Measurements from ENCODE around the gene NFASC.

NFASC gene

GRCh38 chr1:205012391-205013140 lies 141.9 kb downstream of the NFASC start:
- ChIA-PET POLR2A (no interaction called here), CTCF (interaction anchor here (0.5 to 3.7 kb wide), 4 partner anchors 15 to 265 kb away, joined by 3 to 19 read pairs (median 4); no protein-coding TSS in a partner anchor)

DNA sequence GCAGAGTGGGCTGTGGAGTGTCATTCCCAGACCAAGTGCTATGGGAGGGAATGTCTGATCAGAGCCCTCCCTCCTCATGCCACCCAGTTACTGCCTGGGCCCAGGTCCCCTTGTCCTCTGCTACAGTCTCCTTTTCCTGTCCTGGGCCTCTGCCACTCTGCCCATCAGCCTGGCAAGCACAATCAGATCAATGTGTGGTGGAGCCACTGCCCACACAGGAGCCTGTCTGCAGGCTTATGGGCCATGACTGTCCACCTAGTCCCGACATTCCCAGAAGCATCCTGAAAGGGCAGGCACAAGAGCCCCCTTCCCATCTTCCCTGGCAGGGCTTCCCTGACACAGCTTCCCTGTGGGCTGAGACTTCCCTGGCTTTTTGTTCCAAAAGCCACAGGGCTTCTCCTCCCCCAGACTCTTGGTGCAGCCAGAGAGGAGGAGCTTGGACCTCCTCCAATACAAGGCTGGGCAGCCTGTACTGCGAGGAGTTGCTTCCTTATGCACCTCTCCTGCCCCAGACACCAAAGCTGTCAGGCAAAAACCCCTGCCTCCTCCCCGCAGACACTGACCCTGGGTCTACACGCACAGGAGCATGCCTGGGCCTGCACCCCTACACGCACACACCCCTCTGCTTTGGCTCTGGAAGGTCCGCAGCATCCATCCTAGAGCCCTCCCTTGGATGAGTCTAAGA lies 143.2 kb downstream of the NFASC start:
- CTCF ChIA-PET: interaction anchor here (0.7 to 3.7 kb wide), 6 partner anchors 12 to 239 kb away, joined by 3 to 19 read pairs (median 4); no protein-coding TSS in a partner anchor
- POLR2A ChIA-PET: interaction anchor here (1.0 kb wide), 1 partner anchor 11 kb away, joined by 3 read pairs; no protein-coding TSS in a partner anchor
- TF ChIP-seq ZNF585B (tag by site-specific recombination; IDR thresholded peaks at IDR 0.05): no peak
- peak; percentile 67 for TF ChIP-seq PRDM10 (tag by site-specific recombination; IDR thresholded peaks at IDR 0.05)
- no peak for TF ChIP-seq ZNF248 (tag by site-specific recombination; IDR thresholded peaks at IDR 0.05)
- TF ChIP-seq ZNF404 (tag by site-specific recombination; IDR thresholded peaks at IDR 0.05): no peak
- TF ChIP-seq ZSCAN4 (tag by site-specific recombination; IDR thresholded peaks at IDR 0.05): no peak
- TF ChIP-seq EGR2 (tag by site-specific recombination; IDR thresholded peaks at IDR 0.05; ENCODE audit: low read depth): 0 out of 2 replicates have a peak, but pooled peaks have one; percentile 36
- TF ChIP-seq, protein P1, sequence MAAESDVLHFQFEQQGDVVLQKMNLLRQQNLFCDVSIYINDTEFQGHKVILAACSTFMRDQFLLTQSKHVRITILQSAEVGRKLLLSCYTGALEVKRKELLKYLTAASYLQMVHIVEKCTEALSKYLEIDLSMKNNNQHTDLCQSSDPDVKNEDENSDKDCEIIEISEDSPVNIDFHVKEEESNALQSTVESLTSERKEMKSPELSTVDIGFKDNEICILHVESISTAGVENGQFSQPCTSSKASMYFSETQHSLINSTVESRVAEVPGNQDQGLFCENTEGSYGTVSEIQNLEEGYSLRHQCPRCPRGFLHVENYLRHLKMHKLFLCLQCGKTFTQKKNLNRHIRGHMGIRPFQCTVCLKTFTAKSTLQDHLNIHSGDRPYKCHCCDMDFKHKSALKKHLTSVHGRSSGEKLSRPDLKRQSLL (tag by site-specific recombination; IDR thresholded peaks at IDR 0.05): peak; percentile 55; the same call in 1 of the 2 replicates
- TF ChIP-seq ZNF391 (tag by site-specific recombination; IDR thresholded peaks at IDR 0.05; ENCODE audit: borderline replicate concordance, low read depth): no peak
- TF ChIP-seq ELK4 (IDR thresholded peaks at IDR 0.05; ENCODE audit: borderline replicate concordance, low read depth, low read length): no peak
- TF ChIP-seq ZNF146 (tag by site-specific recombination; IDR thresholded peaks at IDR 0.05): no peak
- no peak for TF ChIP-seq ZNF140 (tag by site-specific recombination; IDR thresholded peaks at IDR 0.05)
- no peak for TF ChIP-seq SCRT1 (tag by site-specific recombination; IDR thresholded peaks at IDR 0.05; ENCODE audit: borderline replicate concordance)
- peak; percentile 66 for TF ChIP-seq ZFHX2 (tag by site-specific recombination; conservative IDR thresholded peaks at IDR 0.05)
- TF ChIP-seq ZBTB20 (tag by site-specific recombination; IDR thresholded peaks at IDR 0.05): peak; percentile 8; the same call in 1 of the 2 replicates

More at GRCh38 chr1:205012391-205013140, 141.9 kb downstream of the NFASC start:
- Histone ChIP-seq H3K27ac (ENCODE audit: extremely low read depth, low read depth, low read length) (no peak overlapping the region), H3K36me3 (ENCODE audit: control insufficient read depth in 2 of 2, insufficient read depth in 1 of 2, low read length in 2 of 2) (no peaks in the 10 kb centered on the region), H3K4me1 (ENCODE audit: control insufficient read depth, insufficient read depth, low read length) (no peaks in the 10 kb centered on the region), H3K9me3 (ENCODE audit: control insufficient read depth, insufficient read depth, low read depth, low read length) (no peaks in the 10 kb centered on the region), H3K4me3 (ENCODE audit: low read depth, low read length) (no peak overlapping the region)
- TF ChIP-seq ZNF701 (tag by site-specific recombination; IDR thresholded peaks at IDR 0.05): no peak
- no peak for TF ChIP-seq ZBTB7A (tag by site-specific recombination; IDR thresholded peaks at IDR 0.05; ENCODE audit: low read depth)
- no peak for TF ChIP-seq ZNF423 (tag by site-specific recombination; IDR thresholded peaks at IDR 0.05)
- TF ChIP-seq, protein P2, sequence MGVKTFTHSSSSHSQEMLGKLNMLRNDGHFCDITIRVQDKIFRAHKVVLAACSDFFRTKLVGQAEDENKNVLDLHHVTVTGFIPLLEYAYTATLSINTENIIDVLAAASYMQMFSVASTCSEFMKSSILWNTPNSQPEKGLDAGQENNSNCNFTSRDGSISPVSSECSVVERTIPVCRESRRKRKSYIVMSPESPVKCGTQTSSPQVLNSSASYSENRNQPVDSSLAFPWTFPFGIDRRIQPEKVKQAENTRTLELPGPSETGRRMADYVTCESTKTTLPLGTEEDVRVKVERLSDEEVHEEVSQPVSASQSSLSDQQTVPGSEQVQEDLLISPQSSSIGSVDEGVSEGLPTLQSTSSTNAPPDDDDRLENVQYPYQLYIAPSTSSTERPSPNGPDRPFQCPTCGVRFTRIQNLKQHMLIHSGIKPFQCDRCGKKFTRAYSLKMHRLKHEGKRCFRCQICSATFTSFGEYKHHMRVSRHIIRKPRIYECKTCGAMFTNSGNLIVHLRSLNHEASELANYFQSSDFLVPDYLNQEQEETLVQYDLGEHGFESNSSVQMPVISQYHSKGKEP (tag by site-specific recombination; IDR thresholded peaks at IDR 0.05): no peak
- no peak for TF ChIP-seq ZNF548 (tag by site-specific recombination; IDR thresholded peaks at IDR 0.05)
- no peak for TF ChIP-seq ZNF785 (tag by site-specific recombination; IDR thresholded peaks at IDR 0.05)
- TF ChIP-seq MZF1 (tag by site-specific recombination; IDR thresholded peaks at IDR 0.05; ENCODE audit: borderline replicate concordance): no peak
- no peak for TF ChIP-seq ZNF214 (tag by site-specific recombination; IDR thresholded peaks at IDR 0.05; ENCODE audit: borderline replicate concordance)

More for the DNA sequence above, 143.2 kb downstream of the NFASC start:
- Histone ChIP-seq H3K4me1 (ENCODE audit: control insufficient read depth, insufficient read depth, low read length) (no peaks in the 10 kb centered on the region), H3K9me3 (ENCODE audit: control insufficient read depth, insufficient read depth, low read depth, low read length) (no peaks in the 10 kb centered on the region), H3K36me3 (ENCODE audit: control insufficient read depth in 2 of 2, insufficient read depth in 1 of 2, low read length in 2 of 2) (no peaks in the 10 kb centered on the region), H3K27ac (ENCODE audit: extremely low read depth, low read depth, low read length) (no peak overlapping the region), H3K4me3 (ENCODE audit: low read depth, low read length) (no peak overlapping the region)
